ENCODE results near the gene FIS1.
"Not testable (repeated sequence)": the region's sequence is repeated elsewhere in the genome, so short reads cannot be mapped to it uniquely, and the experiment has no call there.

The FIS1 gene

GRCh38 chr7:101202603-101202918 is 42.3 kb downstream of the FIS1 start:
- DNase-seq: no peak

GRCh38 chr7:101201695-101202602 is 42.9 kb downstream of the FIS1 start:
- no peak for DNase-seq

- DNase-seq: no peak
Measured at GRCh38 chr7:101200862-101201599, 43.9 kb downstream of the FIS1 start, which contains the start of gene MOGAT3. TSS of gene MOGAT3 (minus strand) at chr7:101201036. CDS start at chr7:101200854, 182 bp downstream.

- DNase-seq: no peak
Measured at GRCh38 chr7:101200504-101200861, 44.4 kb downstream of the FIS1 start.

GRCh38 chr7:101199522-101199921 is 45.4 kb downstream of the FIS1 start:
- DNase-seq: not testable (repeated sequence)

- no peak for DNase-seq
Measured at GRCh38 chr7:101198476-101198875, 46.4 kb downstream of the FIS1 start.

- DNase-seq: no peak
Measured at GRCh38 chr7:101197991-101198390, 46.9 kb downstream of the FIS1 start.

- no peak for DNase-seq
Measured at GRCh38 chr7:101195884-101196283, 49.0 kb downstream of the FIS1 start.

Measured in OCI-M1 (cell line).